Frontal cortex (tissue), 4 donors: ENCODE data around the gene PTPDC1. TPM values are rescaled to one million over a fixed set of nuclear protein-coding genes. Genes with fewer than 3 reads are reported as not detected.
"Not testable (repeated sequence)": the region's sequence is repeated elsewhere in the genome, so short reads cannot be mapped to it uniquely, and the experiment has no call there.

Experiments used
- DNase-seq, 2 donors: peaks; one replicate each; pipeline ENCODE4 v3.0.0; 2012; ENCODE audit warnings: low spot score in 2 of 2
- FAIRE-seq: peaks from 2 replicates; lab custom pipeline; 2012; peaks lifted over from hg19 to GRCh38; lab: Jason Lieb, UNC
- total RNA-seq: library from RNA; depleted of rRNA; stranded (reverse); fragments of >200 nt; gene quantifications from one replicate; pipeline ENCODE4 v1.2.3, GENCODE V29; 2014
- donor health status: control.
- donor health status: control.
- donor health status: control.

Gene PTPDC1
- total RNA-seq, 1 donor from 2014 or later = 13.9 TPM

- FAIRE-seq (no peak), DNase-seq (no peak)
Measured at GRCh38 chr9:94086486-94087345, 2.5 kb downstream of the PTPDC1 start.

GRCh38 chr9:94094219-94095145, 10.2 kb downstream of the PTPDC1 start:
- FAIRE-seq, DNase-seq: not testable (repeated sequence)

GRCh38 chr9:94096819-94097577, 12.7 kb downstream of the PTPDC1 start:
- DNase-seq (no peak), FAIRE-seq (no peak)

GRCh38 chr9:94097788-94098414, 13.6 kb downstream of the PTPDC1 start:
- DNase-seq = no peak
- FAIRE-seq = no peak

- DNase-seq = no peak
- no peak for FAIRE-seq
Measured at GRCh38 chr9:94100152-94100879, 16.1 kb downstream of the PTPDC1 start.

- FAIRE-seq (no peak), DNase-seq (no peak)
Measured at GRCh38 chr9:94101162-94101853, 17.0 kb downstream of the PTPDC1 start.

- no peak for DNase-seq
- FAIRE-seq = no peak
Measured at GRCh38 chr9:94108584-94108983, 24.3 kb downstream of the PTPDC1 start.

GRCh38 chr9:94110821-94111252, 26.6 kb downstream of the PTPDC1 start:
- FAIRE-seq (no peak), DNase-seq (no peak)

GRCh38 chr9:94111446-94111845, 27.2 kb downstream of the PTPDC1 start:
- FAIRE-seq = no peak
- DNase-seq = no peak

- no peak for FAIRE-seq
- no peak for DNase-seq
Measured at GRCh38 chr9:94112716-94113465, 28.6 kb downstream of the PTPDC1 start.

GRCh38 chr9:94120088-94120487, 35.8 kb downstream of the PTPDC1 start:
- DNase-seq, FAIRE-seq: not testable (repeated sequence)

GRCh38 chr9:94120854-94121376, 36.7 kb downstream of the PTPDC1 start:
- no peak for FAIRE-seq
- DNase-seq = no peak

GRCh38 chr9:94126844-94127243, 42.6 kb downstream of the PTPDC1 start:
- FAIRE-seq (no peak), DNase-seq (no peak)

- DNase-seq (no peak), FAIRE-seq (no peak)
Measured at GRCh38 chr9:94127806-94128205, 43.5 kb downstream of the PTPDC1 start.

- FAIRE-seq (no peak), DNase-seq (no peak)
Measured at GRCh38 chr9:94128580-94128979, 44.3 kb downstream of the PTPDC1 start.

GRCh38 chr9:94134629-94135028, 50.4 kb downstream of the PTPDC1 start:
- FAIRE-seq (no peak), DNase-seq (no peak)

GRCh38 chr9:94135222-94135621, 51.0 kb downstream of the PTPDC1 start:
- DNase-seq = no peak
- FAIRE-seq = no peak
